ENCODE results near the gene HK1. TPM values are rescaled to one million over a fixed set of nuclear protein-coding genes. Genes with fewer than 3 reads are reported as not detected.

HK1 gene
- total RNA-seq, 2 donors from 2014 or later, result 73.3 to 83.3 TPM

- peaks cover 14% of the 10 kb centered on the region for H3K4me1 ChIP-seq
- H3K9me3 ChIP-seq, result no peaks in the 10 kb centered on the region
- peak overlapping the region in 1 of 2 donors; percentile 29 for H3K9ac ChIP-seq (ENCODE audit: low read depth in 2 of 2, low read length in 2 of 2)
- intact Hi-C loops (cut with DNase I), result no loop called here
- DNase-seq, result no peak
- H3K27ac ChIP-seq, result no peak overlapping the region
- no peak for TF ChIP-seq CTCF (IDR thresholded peaks at IDR 0.05)
- no peak overlapping the region for H3K4me3 ChIP-seq
- no peaks in the 10 kb centered on the region for H3K27me3 ChIP-seq
- H3K36me3 ChIP-seq, result no peaks in the 10 kb centered on the region
Observed at GRCh38 chr10:69338133-69338456, 59.8 kb downstream of the HK1 start.

GRCh38 chr10:69338547-69339450 lies 60.5 kb downstream of the HK1 start:
- no peak for TF ChIP-seq CTCF (IDR thresholded peaks at IDR 0.05)
- H3K27ac ChIP-seq, result no peak overlapping the region
- H3K4me3 ChIP-seq, result no peak overlapping the region

GRCh38 chr10:69340695-69341094 lies 62.4 kb downstream of the HK1 start:
- DNase-seq, result no peak
- no peak overlapping the region for H3K9ac ChIP-seq (ENCODE audit: low read depth in 2 of 2, low read length in 2 of 2)
- no peaks in the 10 kb centered on the region for H3K9me3 ChIP-seq
- no peak overlapping the region for H3K27ac ChIP-seq
- no peaks in the 10 kb centered on the region for H3K36me3 ChIP-seq
- no peaks in the 10 kb centered on the region for H3K27me3 ChIP-seq
- intact Hi-C loops (cut with DNase I), result no loop called here
- H3K4me1 ChIP-seq, result peaks cover 8% of the 10 kb centered on the region
- no peak overlapping the region for H3K4me3 ChIP-seq
- TF ChIP-seq CTCF (IDR thresholded peaks at IDR 0.05), result no peak

More at GRCh38 chr10:69338547-69339450, 60.5 kb downstream of the HK1 start:
- peaks cover 12% of the 10 kb centered on the region for H3K4me1 ChIP-seq
- intact Hi-C loops (cut with DNase I), result no loop called here
- peak overlapping the region in 1 of 2 donors; percentile 29 for H3K9ac ChIP-seq (ENCODE audit: low read depth in 2 of 2, low read length in 2 of 2)
- DNase-seq, result no peak
- H3K27me3 ChIP-seq, result no peaks in the 10 kb centered on the region
- H3K9me3 ChIP-seq, result no peaks in the 10 kb centered on the region
- H3K36me3 ChIP-seq, result no peaks in the 10 kb centered on the region

- intact Hi-C loops (cut with DNase I), result no loop called here
- no peak overlapping the region for H3K4me3 ChIP-seq
- no peak overlapping the region for H3K9ac ChIP-seq (ENCODE audit: low read depth in 2 of 2, low read length in 2 of 2)
- no peak overlapping the region for H3K27ac ChIP-seq
- no peaks in the 10 kb centered on the region for H3K27me3 ChIP-seq
- TF ChIP-seq CTCF (IDR thresholded peaks at IDR 0.05), result no peak
- no peaks in the 10 kb centered on the region for H3K9me3 ChIP-seq
- DNase-seq, result no peak
- no peaks in the 10 kb centered on the region for H3K36me3 ChIP-seq
- peaks cover 2% of the 10 kb centered on the region for H3K4me1 ChIP-seq
Observed at GRCh38 chr10:69343905-69344304, 65.6 kb downstream of the HK1 start.

- peaks cover 10% of the 10 kb centered on the region for H3K4me1 ChIP-seq
- no peak overlapping the region for H3K4me3 ChIP-seq
- intact Hi-C loops (cut with DNase I), result no loop called here
- H3K27me3 ChIP-seq, result no peaks in the 10 kb centered on the region
- H3K9ac ChIP-seq (ENCODE audit: low read depth in 2 of 2, low read length in 2 of 2), result peak overlapping the region in 1 of 2 donors; percentile 9
- no peak overlapping the region for H3K27ac ChIP-seq
- no peaks in the 10 kb centered on the region for H3K36me3 ChIP-seq
- TF ChIP-seq CTCF (IDR thresholded peaks at IDR 0.05), result no peak
- peak; percentile 45 for DNase-seq
- no peaks in the 10 kb centered on the region for H3K9me3 ChIP-seq
Observed at GRCh38 chr10:69344591-69345252, 66.4 kb downstream of the HK1 start.
